NT2/D1 (cell line): ENCODE data around the gene PLXNA1.

Experiments used
- SUZ12 ChIP-seq: IDR thresholded peaks from 2 replicates; pipeline ENCODE4 v1.6.1; 2011; ENCODE audit not compliant: insufficient read length, insufficient read depth; ENCODE audit errors: extremely low read depth
- YY1 ChIP-seq: IDR thresholded peaks from 2 replicates; pipeline ENCODE4 v1.6.1; 2011; ENCODE audit not compliant: insufficient read length, insufficient read depth
- ZNF274 ChIP-seq: IDR thresholded peaks from 2 replicates; pipeline ENCODE4 v1.6.1; 2011; ENCODE audit warnings: mild to moderate bottlenecking, low read depth, low read length

DNA sequence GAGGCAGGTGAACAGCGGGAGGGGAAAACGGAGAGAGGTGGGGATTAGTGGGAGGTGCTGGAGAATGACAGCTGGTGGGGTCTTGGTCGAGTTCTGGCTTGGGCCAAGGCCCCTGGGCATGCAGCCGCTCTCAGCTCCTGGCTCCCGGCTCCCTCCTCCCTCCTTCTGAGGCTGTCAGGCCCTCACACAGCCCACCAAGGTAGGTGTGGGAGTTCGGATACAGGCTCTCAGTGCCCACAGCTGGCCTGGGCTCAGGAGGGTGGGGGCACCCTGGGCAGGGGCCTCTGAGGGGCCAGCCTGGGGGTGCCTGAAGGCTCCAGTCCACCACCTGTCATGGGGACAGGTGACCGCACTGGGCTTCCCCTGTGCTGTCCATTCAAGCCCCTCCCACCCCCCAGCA is 39.9 kb downstream of the PLXNA1 start:
- TF ChIP-seq YY1 (no peak), ZNF274 (no peak), SUZ12 (no peak)
